ENCODE measurements around the gene SUSD4.

- TF ChIP-seq YY1 (IDR thresholded peaks at IDR 0.05; ENCODE audit: insufficient read depth, insufficient read length) = no peak
- no peak for TF ChIP-seq SUZ12 (IDR thresholded peaks at IDR 0.05; ENCODE audit: extremely low read depth, insufficient read depth, insufficient read length)
Measured at GRCh38 chr1:223353939-223354338, 10.0 kb downstream of the SUSD4 start.
